SW480 (cell line): ENCODE data around the gene CNTNAP2.

ENCODE experiments used
- DNase-seq: peaks from one replicate; pipeline ENCODE4 v3.0.0-alpha.2; 2016; ENCODE audit warnings: low spot score

CNTNAP2 gene

DNA sequence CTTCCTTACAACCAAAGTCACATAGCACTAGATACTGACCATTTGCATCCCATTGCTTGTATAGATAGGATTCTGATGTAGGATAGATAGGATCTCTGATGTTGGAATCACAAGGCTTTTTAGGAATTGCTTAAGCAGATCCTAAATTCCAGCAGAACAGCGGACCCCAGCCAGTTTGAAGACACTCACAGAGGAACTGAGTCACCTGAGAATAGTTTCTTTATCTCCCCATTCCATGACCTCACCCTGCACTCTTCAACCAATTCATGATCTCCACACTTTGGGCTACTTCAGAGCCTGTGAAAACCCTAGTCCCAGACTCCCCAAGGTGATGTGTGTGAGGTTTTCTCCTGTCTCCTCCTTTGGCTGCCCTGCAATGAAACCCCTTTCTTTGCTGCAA, 179.4 kb downstream of the CNTNAP2 start:
- DNase-seq = no peak

GRCh38 chr7:146314962-146315361, 198.4 kb downstream of the CNTNAP2 start:
- DNase-seq = no peak

- DNase-seq = no peak
These were observed 203.0 kb downstream of the CNTNAP2 start for GRCh38 chr7:146319629-146320028.

DNA sequence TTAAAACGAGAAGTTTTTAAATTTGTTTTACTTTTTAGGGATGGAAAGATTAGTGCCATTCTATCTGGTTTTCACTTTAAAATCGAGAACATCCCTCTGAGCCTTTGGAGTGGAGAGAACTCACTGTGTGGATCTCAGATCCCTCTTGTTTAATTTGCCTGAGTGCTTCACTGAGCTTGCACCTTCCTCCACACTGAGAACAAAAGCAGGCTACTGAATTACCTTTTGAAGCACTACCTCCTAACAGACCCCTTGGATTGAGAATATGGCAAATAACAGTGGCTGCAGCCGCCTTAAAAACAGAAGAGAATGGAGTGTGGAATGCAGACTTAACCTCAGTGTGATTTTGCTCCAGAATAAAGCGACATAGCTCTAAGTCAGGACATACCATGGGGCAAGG, 204.7 kb downstream of the CNTNAP2 start:
- DNase-seq = no peak

DNA sequence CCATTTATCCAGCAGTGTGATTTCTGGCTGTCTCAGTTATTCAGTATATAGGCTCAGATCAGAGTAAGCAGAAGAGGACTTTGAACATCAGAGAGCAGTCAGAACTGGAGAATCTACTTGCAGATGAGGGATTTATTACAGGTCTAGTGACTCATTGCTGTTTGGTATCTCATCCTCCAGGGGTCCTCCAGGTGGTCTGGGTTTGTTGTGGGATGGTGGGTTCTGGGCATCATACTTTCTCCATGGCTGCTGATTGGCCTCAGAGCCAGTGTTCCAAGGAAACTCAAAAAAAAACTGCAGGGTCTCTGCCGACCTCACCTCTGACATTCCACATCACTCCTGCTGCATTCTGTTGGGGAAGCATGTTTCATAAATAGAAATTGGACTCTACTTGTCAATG, 214.8 kb downstream of the CNTNAP2 start:
- DNase-seq = no peak

- no peak for DNase-seq
These were observed 228.7 kb downstream of the CNTNAP2 start for GRCh38 chr7:146345251-146345650.

DNA sequence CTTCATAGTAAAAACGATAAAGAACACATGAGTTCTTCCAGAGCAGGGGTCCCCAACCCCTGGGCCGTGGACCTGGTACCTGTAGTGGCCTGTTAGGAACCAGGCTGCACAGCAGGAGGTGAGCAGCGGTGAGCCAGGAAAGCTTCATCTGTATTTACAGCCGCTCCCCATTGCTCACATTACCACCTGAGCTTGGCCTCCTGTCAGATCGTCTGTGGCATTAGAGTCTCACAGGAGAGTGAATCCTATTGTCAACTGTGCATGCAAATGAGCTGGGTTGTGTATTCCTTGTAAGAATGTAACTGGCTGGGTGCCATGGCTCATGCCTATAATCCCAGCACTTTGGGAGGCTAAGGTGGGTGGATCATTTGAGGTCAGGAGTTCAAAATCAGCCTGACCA, 229.5 kb downstream of the CNTNAP2 start:
- DNase-seq = no peak

DNA sequence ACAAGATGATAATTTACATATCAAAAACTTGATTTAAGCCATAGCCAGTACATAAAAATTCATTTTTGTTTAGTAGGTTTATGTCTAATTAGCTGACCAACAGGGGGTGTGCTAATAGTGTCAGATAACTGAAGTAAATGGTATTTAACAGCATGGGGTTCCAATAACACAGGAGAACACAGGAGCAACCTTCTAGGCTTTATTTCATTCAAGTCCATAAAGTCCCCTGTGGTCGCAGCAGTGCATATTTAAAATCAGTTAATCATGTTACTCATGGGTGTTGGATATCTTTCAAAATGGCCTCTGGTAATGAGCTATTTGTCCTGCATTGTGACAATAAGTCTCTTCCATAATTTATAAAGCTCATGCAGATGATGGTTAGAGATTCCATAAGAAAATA, 238.6 kb downstream of the CNTNAP2 start:
- no peak for DNase-seq

GRCh38 chr7:146359176-146359575, 242.6 kb downstream of the CNTNAP2 start:
- DNase-seq = no peak

GRCh38 chr7:146366938-146367337, 250.3 kb downstream of the CNTNAP2 start:
- peak; percentile 34 for DNase-seq

- DNase-seq = no peak
These were observed 253.6 kb downstream of the CNTNAP2 start for GRCh38 chr7:146370171-146370570.

GRCh38 chr7:146375170-146375569, 258.6 kb downstream of the CNTNAP2 start:
- no peak for DNase-seq

- no peak for DNase-seq
These were observed 261.6 kb downstream of the CNTNAP2 start for GRCh38 chr7:146378196-146378595.

GRCh38 chr7:146387140-146387539, 270.5 kb downstream of the CNTNAP2 start:
- no peak for DNase-seq

DNA sequence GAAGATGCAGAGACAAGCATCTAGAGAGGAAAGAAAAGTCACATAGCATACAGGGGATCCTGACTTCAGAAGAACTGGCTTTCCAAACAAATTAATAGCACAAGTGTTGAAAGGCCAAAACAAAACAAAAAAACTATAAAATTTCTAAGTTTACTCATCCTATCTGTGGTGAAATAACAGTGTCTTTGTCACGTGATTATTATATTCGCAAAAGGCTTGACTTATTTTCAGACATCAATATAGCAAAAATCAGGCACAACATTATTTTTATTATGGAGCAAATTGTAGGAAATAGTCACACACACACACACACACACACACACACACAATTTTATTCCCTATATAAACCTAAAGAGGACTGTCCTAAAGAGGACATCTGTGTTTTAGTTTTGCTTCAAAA, 272.3 kb downstream of the CNTNAP2 start:
- DNase-seq = no peak

- DNase-seq = no peak
These were observed 276.7 kb downstream of the CNTNAP2 start for GRCh38 chr7:146393346-146393745.

DNA sequence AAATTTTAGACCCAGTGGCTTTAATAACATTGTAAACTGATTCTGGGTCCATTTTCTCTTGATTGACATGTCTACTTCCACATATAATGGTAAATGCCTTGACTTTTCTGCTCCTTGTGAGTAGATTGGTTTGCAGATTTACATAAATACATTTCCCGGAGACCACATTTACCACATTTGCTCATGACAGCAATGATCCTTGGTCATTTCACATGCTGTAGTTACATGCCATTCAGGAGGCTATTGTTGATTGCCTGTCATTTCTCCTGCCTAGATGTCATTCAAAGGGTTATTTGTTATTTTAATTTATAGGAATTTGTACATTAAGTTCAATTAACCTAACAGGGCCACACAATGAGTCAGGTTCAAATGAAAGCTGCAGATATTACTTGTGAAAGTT, 280.5 kb downstream of the CNTNAP2 start:
- peak; percentile 8 for DNase-seq

- DNase-seq = no peak
These were observed 285.3 kb downstream of the CNTNAP2 start for GRCh38 chr7:146401939-146402338.

DNA sequence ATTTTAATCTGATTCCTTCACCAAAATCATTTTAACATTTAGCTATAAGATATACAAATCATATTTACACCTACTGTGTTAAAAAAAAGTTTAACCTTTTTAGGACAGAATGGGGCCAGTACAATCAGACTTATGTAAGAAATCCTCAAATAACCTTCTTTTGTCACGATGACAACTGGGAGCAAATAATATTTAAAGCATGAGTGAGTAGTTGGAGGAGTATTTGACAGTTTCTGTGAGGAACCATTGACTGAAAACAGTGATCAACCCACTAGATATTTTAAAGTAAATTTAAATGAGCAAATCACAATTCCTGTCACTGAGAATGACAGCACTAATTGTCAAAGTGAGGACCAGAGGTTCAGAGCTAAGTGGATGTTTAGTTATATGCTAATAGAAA, 289.1 kb downstream of the CNTNAP2 start:
- DNase-seq = no peak

DNA sequence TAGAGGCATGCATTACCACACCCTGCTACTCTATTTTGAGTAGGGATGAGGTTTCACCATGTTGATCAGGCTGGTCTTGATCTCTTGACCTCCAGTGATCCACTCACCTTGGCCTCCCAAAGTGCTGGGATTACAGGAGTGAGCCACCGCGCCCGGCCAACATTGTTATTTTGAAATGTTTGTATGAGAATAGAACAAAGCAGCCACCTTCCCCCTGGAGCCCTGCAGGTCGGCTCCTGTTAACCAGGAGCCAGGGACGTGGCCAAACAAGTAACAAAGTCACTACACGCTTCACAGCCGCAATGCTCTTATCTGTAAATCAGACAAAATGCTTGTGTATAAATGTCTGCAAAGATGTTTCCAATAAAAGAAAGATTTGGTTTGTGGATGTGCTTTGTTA, 295.4 kb downstream of the CNTNAP2 start:
- DNase-seq = no peak

- DNase-seq = no peak
These were observed 296.2 kb downstream of the CNTNAP2 start for GRCh38 chr7:146412781-146413180.

DNA sequence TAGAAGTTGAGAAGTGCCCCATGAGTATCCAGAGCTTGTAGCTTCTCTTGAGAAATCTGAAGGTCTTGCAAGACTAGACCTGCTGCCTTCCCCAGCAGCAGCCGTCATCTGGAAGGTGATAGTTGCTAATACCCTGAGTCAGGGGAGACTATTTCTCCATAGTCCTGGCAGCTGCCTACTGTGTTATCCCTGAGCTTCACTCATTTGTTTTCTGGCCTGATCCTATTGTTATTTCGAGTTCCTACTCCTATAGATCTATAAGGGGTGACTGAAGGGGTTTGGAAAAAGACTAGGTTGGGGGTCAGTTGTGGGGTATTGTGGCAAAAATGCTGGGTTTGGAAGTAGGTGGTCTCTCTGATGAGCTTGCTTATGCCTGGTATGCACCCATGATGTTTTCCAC, 297.8 kb downstream of the CNTNAP2 start:
- DNase-seq = no peak

GRCh38 chr7:146414937-146415336, 298.3 kb downstream of the CNTNAP2 start:
- DNase-seq = no peak

DNA sequence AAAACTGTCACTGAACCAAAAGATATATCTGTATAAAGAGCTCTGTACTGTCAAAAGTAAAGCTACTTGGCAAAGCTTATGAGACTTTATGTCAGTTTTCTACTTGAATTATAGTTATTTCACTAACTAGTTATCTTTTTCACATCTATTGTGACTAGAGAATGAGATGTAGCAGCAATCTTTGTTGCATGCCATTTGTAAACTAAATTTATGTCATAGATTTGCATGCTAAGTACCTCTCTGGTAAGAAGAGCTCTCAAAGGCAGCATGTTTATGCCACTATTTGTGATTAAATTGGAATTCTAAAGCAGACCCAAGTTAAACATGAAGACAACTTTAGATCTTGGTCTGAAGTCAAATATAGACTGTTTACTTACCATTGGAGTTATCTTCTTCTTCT, 300.6 kb downstream of the CNTNAP2 start:
- DNase-seq = no peak

DNA sequence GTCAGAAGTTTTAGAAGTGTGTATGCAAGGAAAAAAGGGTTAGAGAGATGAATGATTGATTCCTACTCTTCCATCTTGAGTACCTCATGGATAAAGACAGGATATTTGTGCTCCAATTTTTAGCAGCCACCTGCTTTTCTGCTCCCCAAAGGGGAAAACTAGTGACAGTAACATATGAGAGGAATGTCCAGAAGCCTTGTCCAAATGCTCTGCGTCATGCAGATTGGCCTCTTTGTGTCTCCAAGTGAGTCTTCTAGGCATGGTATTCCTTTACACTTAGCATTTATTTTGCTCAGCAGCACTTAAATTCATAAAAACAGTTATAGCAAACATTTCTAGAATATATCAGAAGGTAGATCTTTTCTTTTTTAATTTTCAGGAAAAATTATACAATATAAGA, 306.8 kb downstream of the CNTNAP2 start:
- no peak for DNase-seq
